SJSA1 (cell line): ENCODE results near the gene IPO5. TPM values are rescaled to one million over a fixed set of nuclear protein-coding genes. Genes with fewer than 3 reads are reported as not detected.
A peak's percentile ranks its signal among the peaks of the same experiment; 100 is the strongest.
"Not testable (repeated sequence)": the region's sequence is repeated elsewhere in the genome, so short reads cannot be mapped to it uniquely, and the experiment has no call there.

Experiments used
- DNase-seq, 2 experiments: peaks; one replicate each; pipeline ENCODE4 v3.0.0-alpha.2; 2015 to 2020; ENCODE audit warnings: low spot score in 2 of 2, low read depth in 1 of 2
- H3K27ac ChIP-seq: fragments of 250-450 bp; sonication (Bioruptor Pico); 2 replicates; pipeline ENCODE4 v1.5.1; 2020; ENCODE audit warnings: mild to moderate bottlenecking, moderate library complexity
- H3K27me3 ChIP-seq: fragments of 250-450 bp; sonication (Bioruptor Pico); replicated peaks from 2 replicates; pipeline ENCODE4 v1.5.1; 2020; ENCODE audit warnings: mild to moderate bottlenecking, moderate library complexity
- H3K36me3 ChIP-seq: fragments of 250-450 bp; sonication (Bioruptor Pico); 2 replicates; pipeline ENCODE4 v1.5.1; 2020; ENCODE audit warnings: mild to moderate bottlenecking
- H3K4me1 ChIP-seq: fragments of 250-450 bp; sonication (Bioruptor Pico); replicated peaks from 2 replicates; pipeline ENCODE4 v1.6.1; 2021; ENCODE audit warnings: mild to moderate bottlenecking
- H3K4me3 ChIP-seq: fragments of 250-450 bp; sonication (Bioruptor Pico); 2 replicates; pipeline ENCODE4 v1.5.1; 2020; ENCODE audit warnings: mild to moderate bottlenecking
- H3K9me3 ChIP-seq: fragments of 250-450 bp; sonication (Bioruptor Pico); replicated peaks from 2 replicates; pipeline ENCODE4 v1.5.1; 2020; ENCODE audit warnings: mild to moderate bottlenecking
- total RNA-seq: library from RNA; depleted of rRNA; stranded (reverse); fragments of >200 nt; shearing (Covaris generic); gene quantifications from 2 replicates; pipeline ENCODE4 v1.2.3, GENCODE V29; 2014

The IPO5 gene
- total RNA-seq, 1 experiment from 2014 or later = 146 TPM

GRCh38 chr13:97936036-97936435 is 17.4 kb upstream of the IPO5 start:
- DNase-seq = no peak
- peaks cover 4% of the 10 kb centered on the region; the same call in 1 of the 2 replicates for H3K4me1 ChIP-seq
- H3K9me3 ChIP-seq = no peaks in the 10 kb centered on the region
- H3K27me3 ChIP-seq = no peaks in the 10 kb centered on the region
- no peak overlapping the region for H3K27ac ChIP-seq
- H3K4me3 ChIP-seq = no peak overlapping the region
- peaks cover 8% of the 10 kb centered on the region; the same call in 1 of the 2 replicates for H3K36me3 ChIP-seq

GRCh38 chr13:97938706-97939475 is 14.6 kb upstream of the IPO5 start:
- no peaks in the 10 kb centered on the region for H3K9me3 ChIP-seq
- H3K27me3 ChIP-seq = no peaks in the 10 kb centered on the region
- H3K4me1 ChIP-seq = peaks cover 4% of the 10 kb centered on the region; the same call in 1 of the 2 replicates
- H3K36me3 ChIP-seq = peaks cover 13% of the 10 kb centered on the region; the same call in 1 of the 2 replicates
- DNase-seq = peak; percentile 8 to 52
- no peak overlapping the region for H3K27ac ChIP-seq
- no peak overlapping the region for H3K4me3 ChIP-seq

- H3K4me1 ChIP-seq = peaks cover 48% of the 10 kb centered on the region
- DNase-seq = peak; percentile 48 to 58
- H3K9me3 ChIP-seq = no peaks in the 10 kb centered on the region
- H3K36me3 ChIP-seq = peaks cover 10% of the 10 kb centered on the region; the same call in 1 of the 2 replicates
- H3K27me3 ChIP-seq = no peaks in the 10 kb centered on the region
- peak overlapping the region; percentile 42 for H3K27ac ChIP-seq
- no peak overlapping the region for H3K4me3 ChIP-seq
Observed at GRCh38 chr13:97944396-97945029, 9.0 kb upstream of the IPO5 start.

- peaks cover 11% of the 10 kb centered on the region; the same call in 1 of the 2 replicates for H3K36me3 ChIP-seq
- DNase-seq = peak; percentile 56 to 74
- H3K27me3 ChIP-seq = no peaks in the 10 kb centered on the region
- peak overlapping the region; percentile 42 for H3K27ac ChIP-seq
- H3K9me3 ChIP-seq = no peaks in the 10 kb centered on the region; the same call in 1 of the 2 replicates
- peaks cover 48% of the 10 kb centered on the region for H3K4me1 ChIP-seq
- H3K4me3 ChIP-seq = no peak overlapping the region
Observed at GRCh38 chr13:97945342-97945741, 8.1 kb upstream of the IPO5 start.

GRCh38 chr13:97945792-97946419 is 7.6 kb upstream of the IPO5 start:
- peaks cover 14% of the 10 kb centered on the region; the same call in 1 of the 2 replicates for H3K36me3 ChIP-seq
- H3K27me3 ChIP-seq = no peaks in the 10 kb centered on the region
- peak; percentile 79 to 87 for DNase-seq
- peak overlapping the region; percentile 42 for H3K27ac ChIP-seq
- H3K4me3 ChIP-seq = no peak overlapping the region
- no peaks in the 10 kb centered on the region; the same call in 1 of the 2 replicates for H3K9me3 ChIP-seq
- peaks cover 48% of the 10 kb centered on the region for H3K4me1 ChIP-seq

GRCh38 chr13:97946951-97947588 is 6.4 kb upstream of the IPO5 start:
- peak; percentile 97 for DNase-seq
- Histone ChIP-seq H3K27me3 (no peaks in the 10 kb centered on the region), H3K36me3 (peaks cover 14% of the 10 kb centered on the region), H3K27ac (peak overlapping the region; percentile 66), H3K4me1 (peaks cover 59% of the 10 kb centered on the region), H3K9me3 (no peaks in the 10 kb centered on the region; the same call in 1 of the 2 replicates), H3K4me3 (no peak overlapping the region)

GRCh38 chr13:97948041-97948440 is 5.4 kb upstream of the IPO5 start:
- Histone ChIP-seq H3K4me1 (peaks cover 62% of the 10 kb centered on the region), H3K36me3 (peaks cover 9% of the 10 kb centered on the region), H3K9me3 (no peaks in the 10 kb centered on the region; the same call in 1 of the 2 replicates), H3K27ac (peak overlapping the region; percentile 66), H3K4me3 (no peak overlapping the region), H3K27me3 (no peaks in the 10 kb centered on the region)
- DNase-seq = peak; percentile 60 to 63

- Histone ChIP-seq H3K4me1 (peaks cover 66% of the 10 kb centered on the region), H3K36me3 (peaks cover 17% of the 10 kb centered on the region)
- peak; percentile 31 to 69 for DNase-seq
- not testable (repeated sequence) for H3K4me3 ChIP-seq, H3K27ac ChIP-seq, H3K9me3 ChIP-seq, H3K27me3 ChIP-seq
Observed at GRCh38 chr13:97949316-97949715, 4.2 kb upstream of the IPO5 start.

- Histone ChIP-seq H3K27ac (no peak overlapping the region), H3K9me3 (no peaks in the 10 kb centered on the region; the same call in 1 of the 2 replicates), H3K4me3 (no peak overlapping the region), H3K27me3 (no peaks in the 10 kb centered on the region), H3K36me3 (peaks cover 17% of the 10 kb centered on the region), H3K4me1 (peaks cover 45% of the 10 kb centered on the region)
- peak; percentile 49 to 64 for DNase-seq
Observed at GRCh38 chr13:97951376-97951775, 2.1 kb upstream of the IPO5 start.

GRCh38 chr13:97952831-97953230 is 644 bp upstream of the IPO5 start:
- H3K36me3 ChIP-seq = peaks cover 21% of the 10 kb centered on the region
- not testable (repeated sequence) for H3K4me3 ChIP-seq, H3K27me3 ChIP-seq, H3K9me3 ChIP-seq, H3K27ac ChIP-seq
- DNase-seq = peak in 1 of 2 experiments; percentile 45
- peaks cover 32% of the 10 kb centered on the region for H3K4me1 ChIP-seq

- no peak overlapping the region for H3K27ac ChIP-seq
- no peaks in the 10 kb centered on the region for H3K9me3 ChIP-seq
- no peaks in the 10 kb centered on the region for H3K27me3 ChIP-seq
- peaks cover 10% of the 10 kb centered on the region; the same call in 1 of the 2 replicates for H3K36me3 ChIP-seq
- DNase-seq = no peak
- no peaks in the 10 kb centered on the region for H3K4me1 ChIP-seq
- no peak overlapping the region for H3K4me3 ChIP-seq
Observed at GRCh38 chr13:97961340-97961739, 7.9 kb downstream of the IPO5 start.

- Histone ChIP-seq H3K9me3 (no peaks in the 10 kb centered on the region), H3K27me3 (no peaks in the 10 kb centered on the region), H3K27ac (no peak overlapping the region), H3K4me3 (no peak overlapping the region), H3K36me3 (peaks cover 7% of the 10 kb centered on the region; the same call in 1 of the 2 replicates), H3K4me1 (no peaks in the 10 kb centered on the region)
- DNase-seq = peak in 1 of 2 experiments; percentile 48
Observed at GRCh38 chr13:97962887-97963286, 9.4 kb downstream of the IPO5 start.

- H3K4me3 ChIP-seq = no peak overlapping the region
- no peak overlapping the region for H3K27ac ChIP-seq
- no peaks in the 10 kb centered on the region for H3K9me3 ChIP-seq
- peaks cover 15% of the 10 kb centered on the region for H3K36me3 ChIP-seq
- H3K4me1 ChIP-seq = no peaks in the 10 kb centered on the region
- no peaks in the 10 kb centered on the region for H3K27me3 ChIP-seq
- no peak for DNase-seq
Observed at GRCh38 chr13:97967226-97967625, 13.8 kb downstream of the IPO5 start.
